ENCODE data around the gene CETP. TPM values are rescaled to one million over a fixed set of nuclear protein-coding genes. Genes with fewer than 3 reads are reported as not detected.

The CETP gene
- total and polyA plus RNA-seq, 2 of the 8 experiments (the other 6 are each of a cell fraction or from before 2014, with no cell fraction given) = not detected

DNA sequence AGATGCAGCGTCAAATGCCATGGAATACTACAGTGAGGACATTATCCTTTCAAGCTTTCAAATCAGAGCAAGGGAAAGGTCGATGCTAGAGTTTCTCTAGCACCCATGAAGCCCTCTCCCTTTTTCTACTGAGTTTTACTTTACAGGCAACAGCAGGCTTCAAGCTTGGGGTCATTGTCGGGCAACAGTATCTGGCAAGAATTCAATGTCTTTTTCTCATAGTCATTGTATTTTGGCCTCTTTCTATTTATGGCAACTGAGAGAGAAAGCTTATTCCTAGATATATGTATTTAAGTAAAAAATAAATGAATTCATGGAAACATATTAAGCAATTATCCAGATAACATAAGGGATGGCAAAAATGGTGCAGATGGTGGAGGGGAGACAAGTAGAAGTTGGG is 364 bp upstream of the CETP start:
- Histone ChIP-seq H4K5ac (ENCODE audit: insufficient read length, low read depth, low read length) (no peak overlapping the region), H3K36me3 (ENCODE audit: control insufficient read depth in 2 of 4, insufficient read depth in 4 of 4, low read length in 3 of 4) (no peaks in the 10 kb centered on the region), H3K79me1 (ENCODE audit: low read depth, low read length) (no peaks in the 10 kb centered on the region), H3K23ac (ENCODE audit: insufficient read length) (no peak overlapping the region), H4K8ac (ENCODE audit: extremely low read depth, insufficient read depth, low read length) (no peak overlapping the region), H3K18ac (ENCODE audit: extremely low read depth, low read length) (no peak overlapping the region), H3K14ac (ENCODE audit: insufficient read length) (no peak overlapping the region), H3K9me3 (ENCODE audit: insufficient read depth in 2 of 2, low read depth in 1 of 2, low read length in 1 of 2) (no peaks in the 10 kb centered on the region), H4K20me1 (replicated peaks in 1 of 2; ENCODE audit: control insufficient read depth in 1 of 2, insufficient read depth in 2 of 2, low read length in 2 of 2) (no peaks in the 10 kb centered on the region), H2AK5ac (ENCODE audit: low read depth, low read length) (no peak overlapping the region), H2BK15ac (ENCODE audit: low read length) (no peak overlapping the region), H3K4me1 (replicated peaks in 1 of 4; ENCODE audit: control insufficient read depth in 3 of 4, insufficient read depth in 4 of 4, low read length in 3 of 4) (peaks cover 0 to 2% (median 1%) of the 10 kb centered on the region in 4 experiments; a peak in 4 of 7 replicates), H3K27ac (ENCODE audit: low read depth, low read length) (no peak overlapping the region), H2BK12ac (ENCODE audit: low read depth, low read length) (no peak overlapping the region), H2BK5ac (ENCODE audit: low read depth, low read length) (no peak overlapping the region), H3K9ac (replicated peaks in 1 of 4; ENCODE audit: extremely low read depth in 1 of 4, low read depth in 3 of 4, low read length in 3 of 4) (no peak overlapping the region), H3K23me2 (ENCODE audit: low read depth, low read length) (no peaks in the 10 kb centered on the region), H4K91ac (replicated peaks; ENCODE audit: insufficient read length, low read length) (no peak overlapping the region), H3K79me2 (ENCODE audit: control insufficient read depth in 1 of 2, insufficient read depth in 2 of 2, low read length in 2 of 2) (no peaks in the 10 kb centered on the region), H2AFZ (ENCODE audit: low read length) (no peak overlapping the region), H2BK120ac (replicated peaks; ENCODE audit: low read depth, low read length) (no peak overlapping the region), H3K4me3 (ENCODE audit: extremely low read depth in 1 of 4, insufficient read depth in 2 of 4, low read depth in 3 of 4, low read length in 4 of 4) (no peak overlapping the region), H3K4me2 (ENCODE audit: insufficient read depth in 1 of 2, low read depth in 2 of 2, low read length in 2 of 2) (no peak overlapping the region), H3K56ac (replicated peaks; ENCODE audit: insufficient read length, low read depth, low read length) (no peak overlapping the region), H3K4ac (replicated peaks; ENCODE audit: insufficient read length, low read depth, low read length) (no peak overlapping the region), H2BK20ac (ENCODE audit: low read length) (no peak overlapping the region), H3K27me3 (replicated peaks in 1 of 4; ENCODE audit: control insufficient read depth in 3 of 4, extremely low read depth in 1 of 4, insufficient read depth in 3 of 4, low read length in 3 of 4) (no peaks in the 10 kb centered on the region)
- TF ChIP-seq YY1 (IDR thresholded peaks at IDR 0.05; ENCODE audit: low read depth, low read length) = no peak
- TF ChIP-seq KDM5A (IDR thresholded peaks at IDR 0.05; ENCODE audit: low read length) = no peak
- ChIA-PET CTCF (ENCODE audit: partially characterized antibody) (interaction anchor here (0.8 to 5.2 kb wide), 5 partner anchors 9 to 84 kb away, joined by 3 to 38 read pairs (median 4); no protein-coding TSS in a partner anchor), POLR2A (ENCODE audit: partially characterized antibody) (interaction anchor here (0.6 kb wide), 2 partner anchors 33 to 1645 kb away, joined by 3 to 4 read pairs; no protein-coding TSS in a partner anchor)
- DNase-seq (ENCODE audit: low read depth in 1 of 2, low spot score in 2 of 2) (no peak), FAIRE-seq (no peak)
- WGBS, 2 experiments (ENCODE audit: extremely low coverage in 1 of 2, insufficient coverage in 1 of 2, insufficient read length in 1 of 2, insufficient replicate concordance in 2 of 2, low coverage in 1 of 2, low lambda C conversion rate in 2 of 2, missing lambda C conversion rate in 1 of 2) = 86% methylated on average over 3 of the region's 3 CpGs; no CpG with 5 or more reads in 1 of the 2 experiments
